NCI-H1092 treated with DMSO at 0.1 percent for 48 hours (cell line): ENCODE data around the gene CTNNA3.
"Not testable (repeated sequence)": the region's sequence is repeated elsewhere in the genome, so short reads cannot be mapped to it uniquely, and the experiment has no call there.

Experiments used
- DNase-seq: peaks from one replicate; lab custom pipeline; 2025; lab: John Stamatoyannopoulos, UW

Gene CTNNA3

DNA sequence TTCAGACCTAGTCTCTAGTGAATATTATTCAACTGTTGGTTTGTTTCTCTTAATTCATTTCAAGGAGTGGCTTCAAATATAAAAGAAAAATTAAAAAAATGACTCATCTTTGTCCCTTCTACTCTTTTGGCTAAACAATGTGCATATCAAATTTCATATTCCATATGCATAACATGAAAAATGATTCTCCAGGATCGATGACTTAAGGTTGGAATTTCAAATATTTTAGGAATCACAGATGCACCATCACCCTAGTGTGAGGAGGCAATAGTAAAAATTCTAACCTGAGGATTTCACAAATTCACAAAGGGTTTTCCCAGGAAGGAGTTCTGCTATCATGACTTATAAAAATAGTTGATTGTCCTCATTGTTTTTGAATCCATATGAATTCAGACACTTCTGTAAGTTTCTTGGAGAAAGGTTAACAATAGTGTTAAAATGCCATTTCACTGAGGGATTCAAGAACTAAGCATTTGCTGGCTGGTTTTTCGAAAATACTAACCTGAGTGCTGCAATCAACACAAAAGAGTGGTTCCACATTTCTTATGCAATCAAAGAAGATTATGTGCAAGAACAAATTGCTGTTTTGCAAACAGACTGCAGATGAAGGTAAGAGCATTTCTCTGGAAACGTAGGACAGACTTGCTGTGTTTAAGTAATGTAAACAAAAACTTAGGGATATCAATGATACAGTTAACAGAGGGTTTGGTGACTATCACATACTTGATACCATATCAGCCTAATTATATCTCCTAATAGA, 1317.7 kb downstream of the CTNNA3 start:
- DNase-seq = no peak

GRCh38 chr10:66368146-66368545, 1327.8 kb downstream of the CTNNA3 start:
- no peak for DNase-seq

- DNase-seq = no peak
Observed at GRCh38 chr10:66366163-66366562, 1329.8 kb downstream of the CTNNA3 start.

GRCh38 chr10:66365686-66366085, 1330.3 kb downstream of the CTNNA3 start:
- DNase-seq = no peak

GRCh38 chr10:66362522-66362921, 1333.5 kb downstream of the CTNNA3 start:
- no peak for DNase-seq

- DNase-seq = not testable (repeated sequence)
Observed at GRCh38 chr10:66353822-66354221, 1342.2 kb downstream of the CTNNA3 start.

DNA sequence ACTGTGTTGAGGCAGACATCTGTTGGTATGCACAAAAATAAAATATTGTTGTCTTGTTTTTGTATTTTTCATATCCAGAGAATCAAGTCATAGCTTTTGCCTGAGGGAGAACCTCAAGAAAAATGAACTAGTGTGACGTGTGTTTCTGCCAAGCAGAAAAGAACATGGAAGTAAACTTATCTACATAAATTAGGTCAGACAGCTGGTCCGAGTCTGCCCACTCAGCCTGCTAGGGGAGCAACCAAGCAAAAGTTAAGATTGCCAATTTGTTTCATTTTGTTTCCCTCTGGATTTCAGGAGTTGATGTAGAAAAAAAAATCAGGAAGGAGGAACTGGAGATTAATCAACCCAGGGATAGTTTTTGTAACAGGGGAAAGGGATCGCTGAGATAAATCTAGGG, 1342.6 kb downstream of the CTNNA3 start:
- no peak for DNase-seq

GRCh38 chr10:66350622-66351399, 1345.2 kb downstream of the CTNNA3 start:
- DNase-seq = no peak

- no peak for DNase-seq
Observed at GRCh38 chr10:66349726-66350125, 1346.3 kb downstream of the CTNNA3 start.

DNA sequence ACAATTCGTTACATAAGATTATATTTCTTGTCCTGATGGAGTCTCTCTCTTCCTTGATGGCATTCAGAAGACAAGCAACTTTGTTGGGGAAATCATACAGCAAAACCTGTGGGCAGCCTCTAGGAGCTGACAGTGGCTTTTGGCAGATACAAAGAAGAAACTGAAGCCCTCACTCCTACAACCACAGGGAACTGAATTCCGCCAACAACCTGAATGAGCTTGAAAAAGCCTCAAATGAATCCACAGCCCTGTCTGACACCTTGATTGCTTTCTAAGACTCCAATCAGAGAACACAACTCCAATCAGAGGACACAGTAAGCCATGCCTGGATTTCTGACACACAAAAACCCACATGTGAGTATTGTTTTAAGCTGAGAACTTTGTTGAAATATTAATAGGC, 1346.9 kb downstream of the CTNNA3 start:
- no peak for DNase-seq

- no peak for DNase-seq
Observed at GRCh38 chr10:66337211-66337610, 1358.8 kb downstream of the CTNNA3 start.

DNA sequence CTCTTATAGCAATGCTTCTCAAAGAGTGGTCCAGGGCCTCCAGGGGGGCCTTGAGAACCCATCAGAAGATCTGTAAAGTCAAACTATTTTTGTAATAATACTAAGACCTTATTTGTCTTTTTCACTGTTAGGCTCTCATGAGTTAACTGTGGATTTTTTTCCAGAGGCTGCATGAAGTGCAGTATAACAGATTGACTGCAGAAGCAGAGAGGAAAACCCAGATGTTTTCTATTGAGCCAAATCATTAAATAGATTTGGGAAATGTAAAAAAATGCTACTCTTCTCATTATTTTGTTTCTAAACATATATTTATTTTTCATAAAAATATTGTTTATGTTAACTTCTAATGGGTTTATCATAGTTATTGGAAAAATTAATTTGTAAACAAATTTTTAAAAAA, 1359.2 kb downstream of the CTNNA3 start:
- no peak for DNase-seq

DNA sequence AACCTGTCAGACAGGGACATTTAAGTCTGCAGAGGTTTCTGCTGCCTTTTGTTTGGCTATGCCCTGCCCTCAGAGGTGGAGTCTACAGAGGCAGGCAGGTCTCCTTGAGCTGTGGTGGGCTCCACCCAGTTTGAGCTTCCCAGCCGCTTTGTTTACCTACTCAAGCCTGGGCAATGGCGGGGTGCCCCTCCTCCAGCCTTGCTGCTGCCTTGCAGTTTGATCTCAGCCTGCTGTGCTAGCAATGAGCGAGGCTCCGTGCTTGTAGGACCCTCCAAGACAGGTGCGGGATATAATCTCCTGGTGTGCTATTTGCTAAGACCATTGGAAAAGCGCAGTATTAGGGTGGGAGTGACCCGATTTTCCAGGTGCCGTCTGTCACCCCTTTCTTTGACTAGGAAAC, 1360.2 kb downstream of the CTNNA3 start:
- DNase-seq = not testable (repeated sequence)

DNA sequence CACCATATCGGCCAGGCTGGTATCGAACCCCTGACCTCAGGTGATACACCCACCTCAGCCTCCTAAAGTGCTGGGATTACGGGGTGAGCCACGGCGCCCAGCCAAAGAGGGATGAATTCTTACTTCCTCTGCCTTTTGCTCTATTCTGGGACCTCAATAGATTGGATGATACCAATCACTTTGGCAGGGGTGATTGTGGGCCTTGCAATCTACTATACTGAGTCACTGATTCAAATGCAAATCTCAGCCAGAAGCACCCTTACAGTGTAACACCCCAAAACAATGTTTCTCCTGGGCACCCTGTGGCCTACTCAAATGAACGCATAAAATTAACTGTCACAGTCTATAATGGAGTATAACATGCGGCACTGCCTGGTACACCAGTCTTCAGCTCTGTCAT, 1366.8 kb downstream of the CTNNA3 start:
- DNase-seq = no peak

DNA sequence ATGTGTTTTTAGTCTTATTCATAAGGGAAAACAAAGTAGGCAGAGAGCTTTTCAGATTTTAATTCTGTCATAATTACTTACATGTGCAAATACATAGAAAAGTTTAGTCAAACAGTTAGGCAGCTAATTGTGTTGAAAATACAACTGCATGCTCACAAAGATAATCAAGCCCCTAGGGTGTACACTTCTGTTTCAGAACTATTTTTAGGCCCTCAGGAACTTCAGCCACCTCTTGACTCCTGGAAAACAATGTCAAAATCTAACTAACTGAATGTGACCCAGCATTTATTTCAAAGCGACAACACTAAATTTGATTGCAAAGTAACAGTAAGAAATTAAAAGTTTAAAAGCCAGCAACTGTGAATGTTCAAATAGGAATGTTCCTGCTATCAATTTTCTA, 1369.1 kb downstream of the CTNNA3 start:
- DNase-seq = no peak

DNA sequence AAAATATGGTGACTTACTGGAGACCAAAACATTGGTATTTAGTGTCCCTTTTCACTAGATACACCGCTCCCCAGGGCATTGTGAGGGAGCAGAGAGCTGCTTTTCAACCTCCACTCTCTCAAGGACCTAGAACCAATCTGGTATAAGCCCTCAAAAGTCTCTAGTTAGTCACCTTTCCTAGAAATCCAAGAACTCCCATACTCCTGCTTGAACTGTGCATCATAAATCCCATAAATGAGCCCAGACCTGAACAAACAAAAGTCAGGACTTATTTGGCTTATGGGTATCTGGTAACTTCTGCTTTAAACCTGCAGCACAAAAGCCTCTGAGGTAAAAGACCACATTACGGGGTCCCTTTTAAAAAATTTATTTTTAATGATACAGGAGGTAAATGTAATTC, 1373.2 kb downstream of the CTNNA3 start:
- no peak for DNase-seq

GRCh38 chr10:66321723-66322665, 1374.0 kb downstream of the CTNNA3 start:
- no peak for DNase-seq

- no peak for DNase-seq
Observed at GRCh38 chr10:66318761-66319160, 1377.2 kb downstream of the CTNNA3 start.

DNA sequence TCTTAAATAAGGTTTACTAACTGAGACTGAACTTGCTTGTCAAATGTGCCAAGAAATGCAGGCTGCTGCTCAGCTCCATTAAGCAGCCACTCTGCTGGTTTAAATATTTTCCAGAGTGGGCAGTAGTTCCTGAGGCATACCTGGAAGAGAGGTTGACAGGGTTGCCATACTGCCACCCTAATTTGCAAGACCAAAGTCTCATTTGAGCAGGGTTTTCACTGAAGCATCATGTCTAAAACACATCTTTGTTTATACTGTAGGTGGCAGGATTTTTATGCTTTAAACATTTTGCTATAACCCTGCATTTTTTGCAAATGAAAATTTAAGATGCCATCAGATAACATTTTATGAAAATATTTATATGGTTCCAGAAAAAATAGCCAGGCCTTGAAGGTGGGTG, 1388.2 kb downstream of the CTNNA3 start:
- no peak for DNase-seq

DNA sequence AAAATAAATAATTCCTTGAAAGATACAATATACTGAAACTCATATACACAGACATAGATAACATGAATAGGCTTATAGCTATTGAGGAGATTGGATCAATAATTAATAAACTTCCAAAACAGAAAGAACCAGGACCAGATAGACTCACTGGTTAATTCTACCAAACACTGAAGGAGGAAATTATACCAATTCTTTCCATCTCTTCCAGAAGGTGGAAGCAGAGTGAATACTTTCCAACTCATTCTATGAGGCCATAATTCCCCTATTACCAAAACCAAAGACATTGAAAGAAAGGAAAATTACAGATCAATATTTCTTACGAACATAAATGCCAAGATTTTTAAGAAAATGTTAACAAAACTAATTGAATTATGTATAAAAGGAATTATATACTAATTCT, 1394.9 kb downstream of the CTNNA3 start:
- DNase-seq = no peak

DNA sequence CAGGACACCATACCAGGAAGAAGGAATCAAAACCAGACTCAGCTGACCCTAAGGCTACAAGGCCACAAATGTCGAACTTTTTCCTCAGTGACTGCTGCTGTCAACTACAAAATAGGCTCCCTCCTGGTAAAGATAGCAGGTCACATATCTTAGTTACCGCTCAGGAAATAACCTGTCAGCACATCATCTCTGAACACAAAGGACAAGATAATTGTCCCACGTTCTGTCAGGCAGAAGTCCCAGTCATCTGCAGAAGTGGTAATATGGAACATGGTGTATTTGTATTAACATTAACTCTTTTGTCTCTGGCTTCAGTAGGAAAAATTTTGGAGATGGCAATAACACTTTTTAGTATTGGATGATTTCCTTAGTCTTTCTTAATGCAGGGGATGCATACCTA, 1400.4 kb downstream of the CTNNA3 start:
- DNase-seq = no peak

GRCh38 chr10:66294538-66294937, 1401.5 kb downstream of the CTNNA3 start:
- DNase-seq = no peak
